ENCODE measurements around the gene SMIM44.

SMIM44 gene

GRCh38 chr19:3500429-3501101, 17.3 kb upstream of the SMIM44 start, which contains the start of gene DOHH:
Gene DOHH, minus strand, starts transcription at chr19:3500674. Its CDS starts 3,860 bp downstream, at chr19:3496814.
- peak; percentile 96 for DNase-seq (ENCODE audit: low read depth)

GRCh38 chr19:3499738-3500428, 16.6 kb upstream of the SMIM44 start:
- no peak for DNase-seq (ENCODE audit: low read depth)

- no peak for DNase-seq (ENCODE audit: low read depth)
Measured at GRCh38 chr19:3497757-3498520, 14.7 kb upstream of the SMIM44 start.

GRCh38 chr19:3496392-3497273, 13.4 kb upstream of the SMIM44 start:
- no peak for DNase-seq (ENCODE audit: low read depth)

- no peak for DNase-seq (ENCODE audit: low read depth)
Measured at GRCh38 chr19:3494559-3494958, 11.3 kb upstream of the SMIM44 start.

- DNase-seq (ENCODE audit: low read depth), result no peak
Measured at GRCh38 chr19:3494051-3494450, 10.8 kb upstream of the SMIM44 start.

- no peak for DNase-seq (ENCODE audit: low read depth)
Measured at GRCh38 chr19:3493651-3494050, 10.4 kb upstream of the SMIM44 start.

- no peak for DNase-seq (ENCODE audit: low read depth)
Measured at GRCh38 chr19:3492919-3493318, 9.7 kb upstream of the SMIM44 start.

- DNase-seq (ENCODE audit: low read depth), result no peak
Measured at GRCh38 chr19:3492131-3492839, 9.0 kb upstream of the SMIM44 start.

- no peak for DNase-seq (ENCODE audit: low read depth)
Measured at GRCh38 chr19:3491396-3492119, 8.3 kb upstream of the SMIM44 start.

GRCh38 chr19:3482507-3483225, 575 bp downstream of the SMIM44 start:
- DNase-seq (ENCODE audit: low read depth), result no peak

GRCh38 chr19:3481241-3482090, 1.8 kb downstream of the SMIM44 start:
- no peak for DNase-seq (ENCODE audit: low read depth)

GRCh38 chr19:3480383-3481091, 2.7 kb downstream of the SMIM44 start, which contains the start of gene SMIM24:
Gene SMIM24, minus strand, starts transcription at chr19:3480525. Its CDS starts 62 bp downstream, at chr19:3480463.
- no peak for DNase-seq (ENCODE audit: low read depth)

- DNase-seq (ENCODE audit: low read depth), result no peak
Measured at GRCh38 chr19:3479834-3480215, 3.4 kb downstream of the SMIM44 start.

GRCh38 chr19:3479177-3479833, 3.9 kb downstream of the SMIM44 start:
- no peak for DNase-seq (ENCODE audit: low read depth)

GRCh38 chr19:3478409-3479176, 4.6 kb downstream of the SMIM44 start:
- no peak for DNase-seq (ENCODE audit: low read depth)

GRCh38 chr19:3477951-3478350, 5.3 kb downstream of the SMIM44 start:
- no peak for DNase-seq (ENCODE audit: low read depth)

All from stimulated activated CD8-positive, alpha-beta memory T cell treated with anti-CD3 and anti-CD28 coated beads, Interleukin-7, amount 100 ng/mL, for 24 hours (primary cell).